Ammon's horn (tissue), 1 donor: ENCODE results near the gene HLA-DQB2.
A peak's percentile ranks its signal among the peaks of the same experiment; 100 is the strongest.
"Not testable (repeated sequence)": the region's sequence is repeated elsewhere in the genome, so short reads cannot be mapped to it uniquely, and the experiment has no call there.

Experiments used
- DNase-seq: peaks from one replicate; pipeline ENCODE4 v3.0.0-alpha.2; 2016; ENCODE audit warnings: low spot score

Gene HLA-DQB2

GRCh38 chr6:32763421-32763820 lies at the start of gene HLA-DQB2:
Gene HLA-DQB2 (minus strand): TSS chr6:32763532. CDS start chr6:32763470, 62 bp downstream.
- no peak for DNase-seq

- no peak for DNase-seq
Measured at GRCh38 chr6:32809171-32809570, 45.8 kb upstream of the HLA-DQB2 start.

GRCh38 chr6:32807020-32807580 lies 43.8 kb upstream of the HLA-DQB2 start:
- no peak for DNase-seq

- DNase-seq: not testable (repeated sequence)
Measured at GRCh38 chr6:32805404-32805803, 42.1 kb upstream of the HLA-DQB2 start.

GRCh38 chr6:32803416-32803815 lies 40.1 kb upstream of the HLA-DQB2 start:
- no peak for DNase-seq

- DNase-seq: no peak
Measured at GRCh38 chr6:32799740-32800139, 36.4 kb upstream of the HLA-DQB2 start.

GRCh38 chr6:32799168-32799567 lies 35.8 kb upstream of the HLA-DQB2 start:
- no peak for DNase-seq

GRCh38 chr6:32796848-32797776 lies 33.8 kb upstream of the HLA-DQB2 start:
- peak; percentile 74 for DNase-seq

GRCh38 chr6:32794510-32794909 lies 31.2 kb upstream of the HLA-DQB2 start:
- peak; percentile 17 for DNase-seq

GRCh38 chr6:32792901-32793435 lies 29.6 kb upstream of the HLA-DQB2 start:
- no peak for DNase-seq

- DNase-seq: no peak
Measured at GRCh38 chr6:32790306-32790705, 27.0 kb upstream of the HLA-DQB2 start.

- DNase-seq: peak; percentile 73
Measured at GRCh38 chr6:32785781-32786533, 22.6 kb upstream of the HLA-DQB2 start.

GRCh38 chr6:32782923-32783322 lies 19.6 kb upstream of the HLA-DQB2 start:
- not testable (repeated sequence) for DNase-seq

- no peak for DNase-seq
Measured at GRCh38 chr6:32779036-32779435, 15.7 kb upstream of the HLA-DQB2 start.

GRCh38 chr6:32775071-32775470 lies 11.7 kb upstream of the HLA-DQB2 start:
- DNase-seq: no peak

- no peak for DNase-seq
Measured at GRCh38 chr6:32774426-32774825, 11.1 kb upstream of the HLA-DQB2 start.

- DNase-seq: no peak
Measured at GRCh38 chr6:32772656-32773055, 9.3 kb upstream of the HLA-DQB2 start.

- no peak for DNase-seq
Measured at GRCh38 chr6:32764048-32764447, 716 bp upstream of the HLA-DQB2 start.

- DNase-seq: no peak
Measured at GRCh38 chr6:32761548-32761947, 1.8 kb downstream of the HLA-DQB2 start.

- no peak for DNase-seq
Measured at GRCh38 chr6:32761072-32761471, 2.3 kb downstream of the HLA-DQB2 start.

- no peak for DNase-seq
Measured at GRCh38 chr6:32759669-32760068, 3.7 kb downstream of the HLA-DQB2 start.

GRCh38 chr6:32752580-32752979 lies 10.8 kb downstream of the HLA-DQB2 start:
- no peak for DNase-seq
